Omental fat pad (tissue), 4 donors: ENCODE results near the gene DCANP1. TPM values are rescaled to one million over a fixed set of nuclear protein-coding genes. Genes with fewer than 3 reads are reported as not detected.

ENCODE experiments used
- ATAC-seq: fragments of 150-250 bp; one replicate; pipeline ENCODE4 v1.9.1; 2016; ENCODE audit warnings: mild to moderate bottlenecking, moderate library complexity; ENCODE audit not compliant: low FRiP score
- DNase-seq: peaks from one replicate; pipeline ENCODE4 v3.0.0-alpha.2; 2019; ENCODE audit warnings: low spot score
- total RNA-seq, 4 donors: library from RNA; depleted of rRNA; stranded (reverse); fragments of >200 nt; gene quantifications; one replicate each; pipeline ENCODE4 v1.1.0, GENCODE V29; 2016
- TF ChIP-seq, protein P1 (sequence below), 3 donors: fragments of 450-650 bp; IDR thresholded peaks; one replicate each; pipeline ENCODE4 v1.5.1; 2016 to 2017; ENCODE audit warnings: antibody characterized with exemption in 3 of 3, mild to moderate bottlenecking in 3 of 3, moderate library complexity in 2 of 3

Gene DCANP1
- total RNA-seq, 4 donors from 2014 or later, result 0.19 TPM; not detected in 3

DNA sequence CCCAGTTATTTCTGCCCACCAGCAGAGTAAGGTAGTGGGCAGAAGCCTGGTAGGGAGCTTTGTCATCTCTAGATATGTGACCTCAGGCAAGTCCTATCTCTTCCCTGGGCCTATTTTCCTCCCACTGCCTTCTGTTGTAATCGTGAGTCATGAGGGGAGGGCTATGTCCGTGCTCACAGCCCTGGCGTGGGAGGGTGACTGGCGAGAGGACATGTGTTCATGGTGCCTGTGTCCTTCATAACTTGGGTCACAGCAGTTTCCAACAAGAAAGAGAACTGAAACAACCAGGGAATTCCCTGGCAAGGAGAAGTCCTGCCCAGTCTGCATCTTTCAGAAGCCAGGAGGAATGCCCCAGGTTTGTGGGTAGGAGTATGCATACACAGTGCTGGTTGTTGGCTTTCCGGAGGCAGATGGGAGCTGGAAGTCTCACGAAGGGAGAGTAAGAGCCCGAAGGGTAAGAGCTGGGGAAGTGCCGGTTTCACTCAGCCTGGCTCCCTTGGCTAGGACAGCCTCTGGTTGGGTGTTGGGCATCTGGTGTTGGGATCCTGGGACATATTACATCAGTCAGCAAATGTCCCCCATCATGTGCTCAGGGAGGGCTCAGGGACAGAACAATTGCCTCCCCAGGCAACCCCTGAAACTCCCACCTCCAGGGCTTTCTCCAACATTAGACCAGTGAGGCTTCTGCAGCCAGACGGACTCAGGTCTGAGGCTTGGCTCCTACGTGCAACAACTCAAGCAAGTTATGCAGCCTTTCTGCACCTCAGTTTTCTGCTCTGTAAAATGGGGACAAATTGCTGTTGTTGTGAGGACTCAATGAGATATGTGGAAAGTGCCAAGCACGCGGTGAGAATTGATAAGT lies 9.3 kb upstream of the DCANP1 start:
- DNase-seq (peak; percentile 70), ATAC-seq (peak; percentile 88)
- TF ChIP-seq, protein P1, sequence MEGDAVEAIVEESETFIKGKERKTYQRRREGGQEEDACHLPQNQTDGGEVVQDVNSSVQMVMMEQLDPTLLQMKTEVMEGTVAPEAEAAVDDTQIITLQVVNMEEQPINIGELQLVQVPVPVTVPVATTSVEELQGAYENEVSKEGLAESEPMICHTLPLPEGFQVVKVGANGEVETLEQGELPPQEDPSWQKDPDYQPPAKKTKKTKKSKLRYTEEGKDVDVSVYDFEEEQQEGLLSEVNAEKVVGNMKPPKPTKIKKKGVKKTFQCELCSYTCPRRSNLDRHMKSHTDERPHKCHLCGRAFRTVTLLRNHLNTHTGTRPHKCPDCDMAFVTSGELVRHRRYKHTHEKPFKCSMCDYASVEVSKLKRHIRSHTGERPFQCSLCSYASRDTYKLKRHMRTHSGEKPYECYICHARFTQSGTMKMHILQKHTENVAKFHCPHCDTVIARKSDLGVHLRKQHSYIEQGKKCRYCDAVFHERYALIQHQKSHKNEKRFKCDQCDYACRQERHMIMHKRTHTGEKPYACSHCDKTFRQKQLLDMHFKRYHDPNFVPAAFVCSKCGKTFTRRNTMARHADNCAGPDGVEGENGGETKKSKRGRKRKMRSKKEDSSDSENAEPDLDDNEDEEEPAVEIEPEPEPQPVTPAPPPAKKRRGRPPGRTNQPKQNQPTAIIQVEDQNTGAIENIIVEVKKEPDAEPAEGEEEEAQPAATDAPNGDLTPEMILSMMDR (IDR thresholded peaks at IDR 0.05), result no peak

DNA sequence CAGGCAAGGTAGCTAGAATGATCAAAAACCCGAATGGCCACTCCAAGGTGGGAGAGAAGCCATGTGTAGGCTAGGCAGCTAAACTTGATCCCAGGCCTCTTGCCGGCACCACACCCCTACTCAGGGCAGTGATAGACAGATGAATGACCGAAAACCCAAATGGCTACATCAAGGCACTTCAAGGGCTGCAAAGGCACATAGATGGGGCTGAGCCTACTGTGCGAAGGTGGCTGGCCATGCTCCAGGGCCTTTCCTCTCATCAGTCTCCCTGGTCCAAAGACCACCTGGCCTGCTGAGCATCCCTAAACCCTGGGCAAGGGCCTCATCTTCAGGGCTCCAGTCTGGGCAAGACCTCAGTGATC lies 8.7 kb upstream of the DCANP1 start:
- TF ChIP-seq, protein P1 (IDR thresholded peaks at IDR 0.05), result no peak
- ATAC-seq (no peak), DNase-seq (no peak)

DNA sequence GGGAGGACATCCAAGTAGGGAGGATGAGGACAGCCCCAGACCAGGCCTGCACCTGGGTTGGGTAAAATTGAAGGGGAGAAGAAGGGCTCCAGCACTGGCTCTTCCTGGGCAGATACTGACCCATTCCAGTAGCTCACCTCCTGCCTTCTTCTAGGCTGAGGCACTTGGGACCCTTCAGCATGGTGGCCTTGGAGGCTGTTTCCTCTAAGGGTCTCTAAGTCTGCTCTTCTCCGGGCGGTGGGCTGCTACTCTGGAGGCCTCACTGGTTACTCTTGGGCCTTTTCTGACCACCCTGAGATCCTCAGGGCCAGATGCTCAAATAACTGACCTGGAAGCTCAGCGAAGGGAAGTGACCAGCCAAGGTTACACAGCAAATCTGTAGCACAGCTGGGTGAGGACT lies 7.8 kb upstream of the DCANP1 start:
- DNase-seq (no peak), ATAC-seq (no peak)
- TF ChIP-seq, protein P1 (IDR thresholded peaks at IDR 0.05), result no peak

DNA sequence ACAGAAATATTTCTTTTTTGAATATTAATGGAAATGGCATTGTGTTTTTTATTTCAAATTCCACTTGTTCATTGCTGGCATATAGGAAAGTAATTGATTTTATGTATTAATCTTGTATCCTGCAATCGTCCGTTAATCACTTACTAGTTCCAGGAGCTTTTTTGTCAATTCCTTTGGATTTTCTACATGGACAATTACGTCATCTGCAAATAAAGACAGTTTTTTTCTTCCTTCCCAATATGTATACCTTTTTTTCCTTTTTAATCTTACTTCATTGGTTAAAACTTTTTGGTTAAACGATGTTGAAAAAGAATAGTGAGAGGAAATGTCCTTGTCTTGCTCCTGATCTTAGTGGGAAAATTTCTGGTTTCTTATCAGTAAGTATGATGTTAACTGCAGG lies 6.5 kb upstream of the DCANP1 start:
- ATAC-seq, result no peak

DNA sequence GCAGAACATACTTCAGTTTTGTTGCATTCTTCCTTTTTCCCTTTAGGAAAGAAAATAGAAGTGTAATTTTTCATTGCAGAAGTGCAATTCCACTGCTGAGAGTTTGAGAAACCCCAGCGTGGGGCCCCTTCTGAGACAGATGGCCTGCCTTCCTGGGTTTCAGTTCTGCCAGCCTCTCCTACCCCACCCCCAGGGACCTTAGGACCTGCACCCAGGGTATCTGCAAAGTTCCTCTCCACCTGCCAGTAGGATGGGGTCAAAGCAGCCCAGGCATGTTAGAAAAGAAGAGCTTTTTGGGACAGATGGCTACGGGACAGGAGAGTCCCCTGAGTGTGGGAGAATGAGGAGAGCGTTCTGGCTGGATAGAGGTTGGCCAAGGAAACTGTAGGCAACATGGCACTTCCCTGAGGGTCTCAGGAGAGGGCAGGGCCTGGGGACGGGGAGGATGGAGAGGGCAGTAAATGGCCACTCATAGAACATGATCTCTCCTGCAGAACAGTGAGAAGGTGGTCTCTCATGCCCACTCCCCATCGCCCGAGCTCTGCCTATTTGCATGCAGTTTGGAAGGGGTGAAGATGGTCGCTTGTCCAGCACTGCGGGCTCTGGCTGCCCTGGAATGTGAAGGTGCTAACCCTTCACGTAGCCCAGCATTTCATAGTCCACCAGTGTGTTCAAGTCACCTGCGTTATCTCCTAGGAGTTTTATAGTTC lies 5.3 kb upstream of the DCANP1 start, which contains the start of gene TIFAB:
TSS of gene TIFAB (minus strand) at position 31 of the 710 bp plus-strand sequence. CDS start 2,412 bp downstream, outside the sequence.
- TF ChIP-seq, protein P1 (IDR thresholded peaks at IDR 0.05), result no peak
- ATAC-seq, result no peak
- DNase-seq, result no peak

More for the DNA sequence above, 6.5 kb upstream of the DCANP1 start:
- no peak for DNase-seq
- TF ChIP-seq, protein P1 (IDR thresholded peaks at IDR 0.05), result no peak

DNA sequence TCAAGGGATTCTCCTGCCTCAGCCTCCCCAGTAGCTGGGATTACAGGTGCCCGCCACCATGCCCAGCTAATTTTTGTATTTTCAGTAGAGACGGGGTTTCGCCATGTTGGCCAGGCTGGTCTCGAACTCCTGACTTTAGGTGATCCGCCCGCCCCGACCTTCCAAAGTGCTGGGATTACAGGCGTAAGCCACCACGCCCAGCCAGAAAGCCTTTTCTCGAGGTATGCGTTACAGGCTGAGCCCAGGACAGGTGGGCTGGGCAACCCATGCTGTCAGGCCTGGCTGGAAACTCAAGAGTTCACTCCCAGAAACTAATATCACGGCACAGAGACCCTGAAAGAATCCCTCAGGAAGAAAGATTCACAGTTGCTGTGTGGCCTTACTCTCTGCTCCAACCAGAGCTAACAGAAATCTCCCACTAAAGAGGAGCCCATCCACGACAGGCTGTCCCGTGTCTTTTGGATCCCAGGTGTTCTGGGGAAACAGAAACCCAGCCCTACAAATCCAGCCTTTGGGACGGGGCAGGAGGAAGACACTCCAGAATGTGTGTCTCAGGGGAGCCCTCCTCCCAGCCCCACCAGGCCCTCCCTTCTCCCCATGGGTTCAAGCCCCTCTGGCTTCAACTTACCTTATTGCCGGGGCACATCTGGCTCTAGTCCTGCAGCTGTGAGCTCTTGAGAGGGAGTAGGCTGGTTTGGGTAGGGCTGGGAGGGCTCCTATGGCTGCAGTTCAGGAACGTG lies 4.6 kb upstream of the DCANP1 start:
- TF ChIP-seq, protein P1 (IDR thresholded peaks at IDR 0.05), result no peak
- ATAC-seq (no peak), DNase-seq (no peak)
